DMS 273 treated with DMSO at 0.1 percent for 48 hours (cell line): Measurements from ENCODE around the gene AGK.
A peak's percentile ranks its signal among the peaks of the same experiment; 100 is the strongest.
"Not testable (repeated sequence)": the region's sequence is repeated elsewhere in the genome, so short reads cannot be mapped to it uniquely, and the experiment has no call there.

ENCODE experiments used
- DNase-seq: peaks from one replicate; lab custom pipeline; 2025; lab: John Stamatoyannopoulos, UW

AGK gene

DNA sequence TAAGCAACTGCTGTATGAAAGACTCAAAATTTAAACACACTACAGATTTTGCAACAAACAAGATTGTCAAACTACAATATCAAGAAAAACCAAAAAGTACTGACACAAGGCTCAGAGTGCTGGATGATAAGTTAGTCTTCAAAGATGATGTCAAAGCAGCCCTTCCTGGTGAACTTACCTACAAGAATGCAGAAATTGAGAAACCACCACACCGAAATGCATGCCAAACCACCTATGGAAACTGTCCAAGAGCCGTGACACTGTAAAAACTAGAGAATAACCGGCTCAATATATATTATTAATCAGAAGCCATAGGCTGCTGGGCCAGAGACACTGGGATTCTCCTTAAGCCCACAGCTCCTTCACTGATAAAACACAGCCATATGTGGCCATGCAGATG lies 125.4 kb downstream of the AGK start:
- DNase-seq = no peak

DNA sequence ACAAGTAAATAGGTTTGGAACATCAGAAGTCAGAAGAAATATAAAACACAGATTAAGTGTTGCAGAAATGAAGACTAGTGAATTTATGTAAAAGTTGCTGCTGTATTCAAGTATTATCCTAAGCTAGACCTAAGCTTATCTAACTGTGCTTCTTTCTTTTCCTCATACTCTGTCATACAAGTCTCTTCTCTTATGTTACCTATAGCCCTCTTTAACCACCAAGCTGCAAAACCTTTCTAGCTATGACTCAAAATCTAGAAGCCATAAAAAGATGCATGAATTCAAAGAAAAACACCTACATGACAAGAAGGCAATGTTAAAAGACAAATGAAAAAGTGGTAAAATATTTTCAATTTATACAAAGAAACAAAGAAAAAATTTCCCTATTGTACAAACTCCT lies 127.8 kb downstream of the AGK start:
- DNase-seq = no peak

DNA sequence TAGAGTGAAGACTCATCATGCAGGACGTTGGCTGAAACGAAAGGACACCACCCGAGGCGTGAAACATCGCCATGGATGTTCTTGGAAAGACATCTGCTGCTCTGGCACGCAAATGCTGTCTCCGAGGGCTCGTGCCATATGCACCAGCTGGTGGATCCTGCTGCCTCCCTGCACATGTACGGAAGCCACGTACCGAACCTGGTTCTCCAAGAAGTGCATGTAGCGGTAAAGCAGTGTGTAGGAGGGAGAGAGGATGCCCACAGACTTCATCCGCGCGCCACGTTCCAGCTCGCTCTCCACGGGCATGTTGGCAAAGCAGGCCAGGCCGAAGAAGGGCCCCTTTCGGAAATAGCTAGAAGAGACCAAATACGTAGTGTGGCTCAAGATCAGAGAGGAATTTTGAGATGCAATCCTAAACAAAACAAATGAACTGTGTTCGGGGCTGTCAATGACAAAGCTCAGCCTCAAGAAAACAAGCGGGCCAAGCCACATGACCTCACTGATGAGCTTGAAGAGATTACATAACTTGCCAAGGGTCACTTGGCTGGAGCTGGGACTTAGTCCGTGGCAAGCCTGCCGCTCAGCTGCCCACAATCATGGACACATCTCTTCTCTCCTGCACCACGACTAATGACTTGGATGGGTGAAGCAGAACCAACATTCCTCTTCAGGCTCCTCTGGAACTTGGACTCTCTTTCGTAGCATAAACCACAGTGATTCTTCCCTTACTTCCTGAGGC lies 134.2 kb downstream of the AGK start:
- DNase-seq = peak; percentile 33

DNA sequence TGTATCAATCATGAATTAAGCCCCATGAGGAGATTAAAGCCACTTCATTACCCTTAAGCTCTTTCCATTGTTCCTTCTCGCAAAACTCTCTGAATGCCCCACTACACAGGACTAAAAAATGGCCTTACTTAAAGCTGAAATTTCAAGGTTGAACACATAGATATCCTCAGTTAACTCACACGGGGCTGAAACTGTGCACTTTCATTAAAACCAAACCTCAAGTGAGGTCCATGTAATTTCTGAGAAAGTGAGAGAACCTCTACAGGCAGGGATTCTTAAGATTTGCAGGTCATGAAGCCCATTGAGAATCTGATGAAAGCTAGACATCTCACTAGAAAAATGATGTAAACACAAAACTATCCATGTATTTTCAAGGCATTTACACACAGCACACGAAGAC lies 134.9 kb downstream of the AGK start:
- DNase-seq = no peak

DNA sequence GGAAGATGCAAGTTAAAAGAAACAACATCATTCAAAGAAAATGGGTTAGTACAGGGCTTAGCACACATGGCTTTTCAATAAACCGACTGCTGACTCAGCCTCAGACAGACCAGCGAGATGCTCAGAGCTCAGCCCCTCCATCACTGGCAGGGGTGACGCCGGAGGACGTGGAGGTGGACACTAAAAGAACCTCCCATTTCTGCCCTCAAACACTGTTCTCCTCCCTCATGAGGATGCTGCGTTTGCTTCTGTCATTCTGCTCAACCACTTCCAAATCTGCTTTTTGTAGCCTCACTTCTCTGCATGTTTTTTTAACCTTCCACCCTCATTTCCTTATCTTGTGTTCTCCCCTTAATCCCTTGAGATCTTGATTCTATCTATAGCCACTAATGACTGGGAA lies 135.5 kb downstream of the AGK start:
- DNase-seq = no peak

DNA sequence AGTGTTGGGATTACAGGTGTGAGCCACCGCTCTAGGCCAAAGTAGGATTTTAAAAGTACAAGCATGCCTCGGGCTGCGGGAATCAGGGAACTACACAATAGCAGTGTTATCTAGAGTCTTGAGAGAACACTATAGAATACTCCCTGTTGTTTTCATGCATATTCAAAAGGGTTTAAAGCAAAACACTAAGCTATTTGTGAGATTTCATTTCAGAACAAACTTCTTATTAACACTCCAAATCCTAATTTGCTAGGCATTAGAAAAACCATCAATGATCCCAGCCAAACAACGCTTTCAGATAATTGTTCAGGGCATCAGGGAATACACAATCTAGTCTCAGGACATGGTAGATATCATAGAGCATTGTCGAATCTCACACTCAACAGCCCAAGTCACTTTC lies 136.8 kb downstream of the AGK start:
- DNase-seq = no peak

DNA sequence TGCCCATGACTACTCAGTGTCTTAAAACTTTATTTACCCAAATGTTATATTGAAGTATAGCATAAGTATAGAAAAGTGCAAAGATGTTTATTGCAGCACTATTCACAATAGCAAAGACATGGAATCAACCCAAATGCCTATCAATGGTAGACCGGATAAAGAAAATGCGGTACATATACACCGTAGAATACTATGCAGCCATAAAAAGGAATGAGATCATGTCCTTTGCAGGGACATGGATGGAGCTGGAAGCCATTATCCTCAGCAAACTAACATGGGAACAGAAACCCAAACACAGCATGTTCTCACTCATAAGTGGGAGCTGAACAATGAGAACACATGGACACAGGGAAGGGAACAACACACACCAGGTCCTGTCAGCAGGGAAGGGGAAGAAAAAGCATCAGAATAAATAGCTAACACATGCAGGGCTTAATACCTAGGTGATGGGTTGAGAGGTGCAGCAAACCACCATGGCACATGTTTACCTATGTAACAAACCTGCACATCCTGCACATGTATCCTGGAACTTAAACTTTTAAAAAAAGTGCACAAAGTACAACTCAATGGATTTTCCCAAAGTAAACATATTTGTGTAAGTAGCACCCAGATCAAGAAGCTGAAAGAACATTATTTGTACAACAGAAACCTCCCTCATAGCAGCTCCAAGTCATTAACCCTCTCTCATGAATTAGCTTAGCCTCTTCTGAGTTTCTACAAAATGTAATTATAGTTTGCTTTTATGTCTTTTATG lies 138.0 kb downstream of the AGK start:
- DNase-seq = not testable (repeated sequence)

DNA sequence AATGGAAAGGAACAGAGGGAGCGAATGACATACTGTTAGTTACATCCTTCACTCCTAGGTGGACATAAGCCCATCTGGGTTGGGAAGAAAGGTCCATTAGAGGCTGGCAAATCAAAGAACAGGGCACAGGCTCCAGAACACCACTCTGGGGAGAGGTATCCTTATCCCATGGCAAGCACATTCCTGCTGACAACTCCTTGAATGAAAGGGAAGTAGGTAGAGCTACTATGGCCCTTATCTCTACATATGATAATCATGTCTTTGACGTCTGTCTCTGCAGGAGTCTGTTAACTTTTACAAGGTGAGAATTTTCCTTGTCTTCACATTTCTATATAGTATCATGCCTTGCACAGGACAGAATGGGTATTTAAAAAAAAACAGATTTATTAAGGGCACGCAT lies 140.3 kb downstream of the AGK start:
- no peak for DNase-seq

DNA sequence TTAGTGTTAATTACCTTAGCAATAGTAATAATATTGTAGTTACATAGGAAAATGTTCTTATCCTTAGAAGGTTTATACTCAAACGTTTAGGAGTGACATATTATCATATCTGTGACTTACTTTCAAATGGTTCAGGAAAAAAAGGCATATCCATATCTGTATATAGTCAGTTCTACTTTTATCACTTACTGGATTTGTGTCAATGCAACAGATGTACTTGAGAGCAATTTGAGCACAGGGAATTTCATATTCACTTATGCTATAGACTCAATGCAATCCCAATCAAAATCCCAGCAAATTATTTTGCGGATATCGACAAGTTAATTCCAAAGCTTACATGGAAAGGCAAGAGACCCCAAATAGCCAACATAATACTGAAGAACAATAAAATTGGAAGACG lies 140.8 kb downstream of the AGK start:
- no peak for DNase-seq

DNA sequence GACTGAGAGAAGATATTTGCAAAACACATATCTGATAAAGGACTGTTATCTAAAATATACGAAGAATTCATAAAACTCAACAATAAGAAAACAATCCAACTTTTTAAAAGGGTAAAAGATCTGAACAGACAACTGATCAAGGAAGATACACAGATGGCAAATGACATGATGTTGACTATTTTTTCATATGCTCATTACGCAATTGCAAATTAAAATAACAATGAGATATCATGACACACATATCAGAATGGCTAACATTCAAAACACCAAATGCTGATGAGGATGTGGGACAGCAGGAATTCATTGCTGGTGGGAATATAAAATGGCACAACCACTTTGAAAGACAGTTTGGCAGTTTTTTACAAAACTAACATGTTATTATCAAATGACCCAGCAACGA lies 141.9 kb downstream of the AGK start:
- no peak for DNase-seq

DNA sequence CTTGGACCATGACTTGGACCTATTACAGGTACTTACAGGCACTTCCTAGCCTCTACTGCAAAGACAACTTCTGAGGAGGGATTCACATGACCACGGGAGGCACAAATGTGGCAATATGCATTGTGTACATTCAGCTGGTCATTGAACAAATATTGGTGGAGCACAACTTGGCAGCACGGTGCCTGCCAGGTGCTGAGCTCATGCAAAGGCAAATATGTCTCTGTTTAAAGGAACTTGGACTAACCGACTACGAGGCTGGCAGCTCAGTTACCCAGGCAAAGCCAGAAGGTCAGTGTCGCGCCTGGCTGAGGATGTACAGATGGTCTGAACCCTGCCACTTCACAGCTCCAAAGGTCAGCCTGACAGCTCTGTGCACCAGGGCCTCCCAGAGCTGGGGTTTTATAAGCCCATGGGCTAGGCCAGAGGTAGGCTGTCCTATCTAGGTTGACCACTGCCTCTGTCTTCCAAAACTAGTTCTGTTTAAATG lies 144.6 kb downstream of the AGK start:
- DNase-seq = no peak

DNA sequence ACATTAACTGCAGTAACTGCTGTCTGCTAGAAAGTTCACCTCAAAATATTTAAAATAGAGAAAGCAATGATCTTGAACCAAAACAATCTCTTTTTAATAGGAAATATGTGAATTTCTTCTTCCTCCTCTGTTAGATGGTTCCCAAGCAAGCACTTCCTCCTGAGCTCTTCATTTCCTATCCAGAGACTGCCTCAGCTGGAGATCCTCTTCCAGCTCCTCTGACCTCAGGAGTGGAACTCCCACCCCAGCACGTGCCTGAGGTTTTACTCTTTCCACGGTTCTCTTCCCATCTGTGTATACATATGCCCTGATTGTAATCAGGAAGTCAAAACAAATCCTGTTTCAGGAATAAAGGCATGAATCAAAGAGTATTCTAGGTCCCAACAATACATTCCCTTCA lies 145.1 kb downstream of the AGK start:
- peak; percentile 33 for DNase-seq

DNA sequence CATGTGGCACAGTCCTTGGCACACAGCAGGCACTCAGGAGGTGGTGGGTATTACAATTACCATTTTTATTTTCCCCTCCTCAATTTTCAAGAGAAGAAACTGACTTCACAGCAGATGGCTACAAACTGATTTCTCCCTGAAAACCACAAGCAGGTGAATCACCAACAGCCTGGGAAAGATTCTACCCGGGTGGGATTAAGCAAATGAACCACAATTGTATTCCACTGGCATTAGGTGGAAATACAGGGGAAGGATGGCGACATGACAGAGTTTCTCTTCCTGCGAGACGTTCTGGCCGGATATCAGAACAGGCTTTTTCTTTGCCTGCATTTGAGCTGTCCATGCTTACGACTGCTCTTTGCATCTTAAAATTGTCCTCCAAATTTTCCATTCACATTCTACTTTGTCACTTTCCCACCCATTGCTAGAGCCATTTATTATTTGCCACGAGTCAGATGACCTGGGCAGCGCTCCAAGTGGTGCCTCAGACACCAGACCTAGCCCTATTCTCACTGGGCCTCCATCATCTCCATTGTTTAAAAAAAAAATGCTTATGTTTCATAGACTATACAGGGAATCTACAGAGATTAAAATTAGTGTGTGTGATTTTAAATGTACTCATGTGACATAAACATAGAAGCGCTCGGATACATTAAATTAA lies 146.1 kb downstream of the AGK start:
- DNase-seq = no peak

DNA sequence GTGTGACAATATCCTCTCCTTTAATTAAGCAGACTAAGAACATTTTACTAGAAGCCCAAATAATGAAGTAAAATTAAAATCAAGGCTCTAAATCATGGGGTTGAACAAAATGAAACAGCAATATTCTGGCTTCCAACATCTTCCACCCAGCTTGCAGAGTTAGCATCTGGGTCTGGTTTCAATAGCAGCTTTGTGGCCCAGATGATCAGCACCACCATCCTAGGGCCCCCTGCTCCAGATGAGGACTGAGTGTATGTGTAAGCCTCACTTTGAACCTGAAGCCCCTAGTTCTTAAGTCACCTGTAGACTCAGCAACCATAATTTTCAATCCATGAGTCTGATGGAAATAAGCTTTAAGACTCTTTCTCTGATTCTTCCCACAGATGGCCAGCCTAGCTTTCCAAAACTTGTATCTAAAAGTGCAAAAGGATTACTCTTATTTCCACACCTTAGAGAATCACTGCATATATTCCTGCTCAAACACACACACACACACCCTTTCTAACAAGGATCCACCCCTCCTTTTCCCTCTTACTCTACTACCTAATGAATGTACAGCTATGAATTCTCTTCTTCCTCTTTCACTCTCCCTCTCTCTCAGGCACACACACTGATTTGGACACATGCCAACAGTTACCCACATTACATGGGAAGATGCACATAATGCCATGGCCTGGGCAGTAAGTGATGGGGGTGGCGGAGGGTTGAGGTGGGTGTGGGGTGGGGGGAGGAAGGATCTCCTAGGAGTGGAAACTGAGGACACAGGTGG lies 147.2 kb downstream of the AGK start:
- no peak for DNase-seq

DNA sequence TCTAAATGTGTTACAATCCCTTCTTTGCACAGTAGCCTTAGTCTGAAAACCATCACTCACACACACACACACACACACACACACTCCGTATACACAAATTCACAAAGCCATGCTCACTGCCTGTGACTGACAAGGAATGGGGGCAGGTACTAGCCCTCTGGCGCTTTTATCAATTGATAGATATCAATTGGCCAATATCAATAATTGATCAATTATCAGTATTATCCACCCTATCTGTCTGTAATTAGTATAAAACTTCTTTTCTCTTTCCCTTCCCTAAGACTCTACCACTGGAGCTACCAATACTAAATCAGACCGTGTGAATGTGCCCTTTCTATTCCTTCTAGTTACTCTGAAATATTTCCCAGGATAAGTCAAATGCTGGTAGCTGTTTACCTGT lies 148.7 kb downstream of the AGK start:
- no peak for DNase-seq

DNA sequence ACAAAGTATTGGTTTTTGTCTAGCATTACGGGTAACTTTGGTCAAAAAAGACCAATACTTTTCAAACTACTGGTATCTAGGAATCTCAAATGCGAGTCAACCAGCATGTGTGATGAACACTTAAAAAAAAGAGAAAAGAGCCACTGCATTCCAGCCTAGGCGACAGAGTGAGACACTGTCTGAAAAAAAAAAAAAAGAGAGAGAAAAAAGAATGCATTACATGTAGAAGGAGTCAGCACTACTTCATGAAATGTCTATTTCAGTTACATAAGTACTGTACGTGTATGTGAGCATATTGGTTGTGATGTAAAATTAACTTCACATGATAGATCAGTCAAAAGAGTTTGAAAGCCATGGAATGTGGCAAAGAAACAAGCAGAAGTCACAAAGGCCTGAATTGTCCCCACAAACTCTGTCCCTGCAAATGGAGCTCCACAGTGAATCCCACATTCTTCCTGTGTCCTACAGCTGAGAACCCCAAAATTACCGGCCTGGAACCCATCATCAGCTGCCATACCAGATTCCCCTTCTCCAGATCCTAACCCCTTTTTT lies 149.2 kb downstream of the AGK start:
- DNase-seq = no peak

DNA sequence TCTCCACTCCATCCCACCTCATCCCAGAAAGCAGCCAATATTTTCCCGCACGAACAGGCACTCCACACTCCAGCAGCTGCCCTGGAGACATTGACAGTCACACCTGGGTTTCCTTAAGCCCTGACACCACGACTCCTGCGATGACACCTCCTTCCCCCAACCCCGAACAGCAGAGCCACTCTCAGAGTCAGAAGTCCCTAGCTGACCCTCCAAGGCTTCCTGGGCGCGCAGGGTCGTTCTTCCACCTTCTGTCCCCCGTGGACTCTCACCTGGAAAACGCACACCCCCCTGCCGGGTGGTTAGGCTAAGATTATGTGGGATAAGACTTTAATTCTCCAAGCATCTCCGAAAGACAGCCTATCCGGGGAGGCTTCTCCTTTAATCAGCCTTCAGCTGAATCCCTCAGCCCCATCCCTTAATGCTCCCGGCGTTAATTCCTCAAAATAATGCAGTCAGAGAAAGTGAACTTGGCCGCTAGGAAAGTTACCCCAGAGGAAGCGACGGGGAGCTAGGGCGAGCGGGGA lies 149.7 kb downstream of the AGK start:
- DNase-seq = no peak

DNA sequence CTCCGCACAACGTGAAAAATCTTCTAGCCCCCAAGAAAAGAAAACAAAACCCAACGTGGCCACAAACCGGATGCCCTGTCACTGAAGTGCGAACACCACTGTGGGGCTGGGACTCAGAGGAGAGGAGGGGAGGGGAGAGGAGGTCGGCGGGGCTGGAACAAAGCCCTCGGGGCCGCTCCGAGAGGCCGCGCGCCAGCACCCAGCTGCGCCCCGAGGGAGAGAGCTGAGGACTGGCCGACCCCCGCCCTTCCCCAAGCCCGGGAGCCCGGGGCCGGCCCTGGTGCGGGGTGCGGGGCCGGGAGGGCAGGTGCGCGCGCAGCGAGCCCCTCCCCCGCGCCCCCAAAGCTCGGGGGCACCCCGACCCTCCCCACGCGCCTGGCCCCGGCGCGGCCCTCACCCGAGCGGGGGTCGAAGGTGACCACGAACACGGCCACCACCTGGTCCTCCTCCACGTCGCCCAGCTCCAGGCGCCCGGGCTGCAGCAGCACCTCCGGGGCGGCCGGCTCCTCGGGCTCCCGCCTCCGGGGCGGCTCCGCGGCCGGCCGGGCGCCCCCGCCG lies 150.4 kb downstream of the AGK start:
- DNase-seq = no peak

DNA sequence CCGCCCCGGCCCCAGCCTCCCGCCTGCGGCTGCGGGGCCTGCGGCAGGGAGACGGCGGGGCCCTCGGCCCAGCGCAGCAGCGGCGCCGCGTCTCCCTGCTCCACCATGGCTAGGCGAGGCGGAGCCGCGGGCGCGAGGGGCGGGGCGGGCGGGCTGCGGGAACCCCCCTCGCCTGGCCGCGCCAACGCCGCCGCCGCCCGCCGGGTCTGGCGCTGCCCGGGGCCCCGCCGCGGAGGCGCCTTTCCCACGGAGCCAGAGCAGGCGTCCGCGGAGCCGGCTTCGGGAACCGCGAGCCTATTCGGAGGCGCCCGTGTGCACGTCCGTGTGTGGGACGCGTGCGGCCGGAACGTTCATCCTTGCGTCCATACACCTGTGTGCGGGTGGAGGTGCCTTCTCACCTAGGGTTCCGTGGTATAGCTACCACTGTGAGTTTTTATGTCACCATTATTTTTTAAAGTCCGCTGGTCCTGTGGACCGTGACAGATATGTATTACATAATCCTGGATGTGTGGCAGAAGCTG lies 150.9 kb downstream of the AGK start, which contains the start of gene DENND11:
TSS of gene DENND11 (minus strand) at position 120 of the 521 bp plus-strand sequence. CDS start at position 107, 13 bp downstream.
- no peak for DNase-seq

DNA sequence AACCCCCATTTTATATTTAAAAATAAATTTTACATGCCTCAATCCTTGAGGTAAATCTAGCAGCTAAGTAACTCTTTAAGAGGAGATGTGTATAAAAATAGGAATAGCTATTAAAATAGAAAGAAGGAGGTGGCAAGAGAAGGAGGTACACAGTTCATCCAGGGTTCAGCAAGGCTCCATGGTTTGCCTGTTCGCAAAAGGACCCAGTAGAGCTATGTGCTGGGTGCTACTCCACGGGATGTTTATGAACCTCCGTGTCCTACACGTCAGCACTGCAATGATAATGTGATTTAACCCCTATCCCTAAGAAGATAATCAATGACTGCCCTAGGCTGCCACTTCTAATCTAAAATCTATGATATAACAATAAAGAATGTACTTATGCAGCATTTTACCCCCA lies 151.7 kb downstream of the AGK start:
- DNase-seq = no peak

DNA sequence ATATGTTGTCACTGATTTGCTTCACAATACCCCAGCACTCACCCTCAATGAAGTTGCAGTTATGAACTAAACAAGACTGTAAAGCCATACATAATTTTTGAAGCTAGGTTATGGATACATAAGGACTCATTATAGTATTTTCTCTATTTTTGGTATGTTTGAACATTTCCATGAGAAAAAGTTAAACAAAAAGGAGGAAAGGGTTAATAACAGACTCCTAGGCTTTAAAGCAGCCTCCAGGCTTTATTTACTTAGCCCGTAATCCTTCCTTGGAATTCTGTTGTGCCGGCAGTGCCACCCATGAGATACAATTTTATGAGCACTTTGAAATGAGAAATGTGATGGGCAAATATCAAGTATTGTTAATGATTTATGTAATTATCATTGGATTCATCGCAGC lies 152.9 kb downstream of the AGK start:
- no peak for DNase-seq
